Measurements from ENCODE around the gene ANO4. TPM values are rescaled to one million over a fixed set of nuclear protein-coding genes. Genes with fewer than 3 reads are reported as not detected.

Gene ANO4
- total and polyA plus RNA-seq, 9 donors = 1.8 to 13.1 (median 5.6) TPM

- TF ChIP-seq CTCF (IDR thresholded peaks at IDR 0.05) (no peak), POLR2A (IDR thresholded peaks at IDR 0.05) (no peak), EP300 (IDR thresholded peaks at IDR 0.05) (no peak)
Measured at GRCh38 chr12:100877776-100878175, 83.2 kb downstream of the ANO4 start.

GRCh38 chr12:100895192-100895591, 100.6 kb downstream of the ANO4 start:
- H3K4me3 ChIP-seq = no peak overlapping the region
- DNase-seq = no peak
- WGBS, 3 donors = 59 to 64% (median 60%) methylated on average over 2 of the region's 2 CpGs
- no peaks in the 10 kb centered on the region for H3K27me3 ChIP-seq
- H3K9me3 ChIP-seq = no peaks in the 10 kb centered on the region
- no peak overlapping the region for H3K27ac ChIP-seq
- intact Hi-C loops (cut with DNase I) = no loop called here
- H3K4me1 ChIP-seq (ENCODE audit: insufficient read depth) = no peaks in the 10 kb centered on the region
- no peak for TF ChIP-seq CTCF (IDR thresholded peaks at IDR 0.05)
- TF ChIP-seq POLR2A (IDR thresholded peaks at IDR 0.05) = no peak
- TF ChIP-seq EP300 (IDR thresholded peaks at IDR 0.05) = no peak
- no peaks in the 10 kb centered on the region for H3K36me3 ChIP-seq

More at GRCh38 chr12:100877776-100878175, 83.2 kb downstream of the ANO4 start:
- H3K4me3 ChIP-seq = no peak overlapping the region
- H3K27ac ChIP-seq = no peak overlapping the region
- H3K36me3 ChIP-seq = no peaks in the 10 kb centered on the region
- intact Hi-C loops (cut with DNase I) = no loop called here
- no peaks in the 10 kb centered on the region for H3K4me1 ChIP-seq (ENCODE audit: insufficient read depth)
- H3K27me3 ChIP-seq = no peaks in the 10 kb centered on the region
- DNase-seq = no peak
- WGBS, 3 donors = 55 to 63% (median 61%) methylated on average over 2 of the region's 2 CpGs
- no peaks in the 10 kb centered on the region for H3K9me3 ChIP-seq

- intact Hi-C loops (cut with DNase I) = no loop called here
- H3K4me3 ChIP-seq = no peak overlapping the region
- TF ChIP-seq CTCF (IDR thresholded peaks at IDR 0.05) (no peak), EP300 (IDR thresholded peaks at IDR 0.05) (no peak), POLR2A (IDR thresholded peaks at IDR 0.05) (no peak)
- H3K4me1 ChIP-seq (ENCODE audit: insufficient read depth) = no peaks in the 10 kb centered on the region
- no peaks in the 10 kb centered on the region for H3K36me3 ChIP-seq
- H3K27ac ChIP-seq = no peak overlapping the region
- H3K27me3 ChIP-seq = no peaks in the 10 kb centered on the region
- 83 to 91% (median 90%) methylated on average over 5 of the region's 5 CpGs for WGBS, 3 donors
- DNase-seq = no peak
- H3K9me3 ChIP-seq = no peaks in the 10 kb centered on the region
Measured at GRCh38 chr12:100896192-100896591, 101.6 kb downstream of the ANO4 start.

GRCh38 chr12:100897240-100897639, 102.7 kb downstream of the ANO4 start:
- Histone ChIP-seq H3K27ac (no peak overlapping the region), H3K4me3 (no peak overlapping the region), H3K27me3 (no peaks in the 10 kb centered on the region), H3K4me1 (ENCODE audit: insufficient read depth) (no peaks in the 10 kb centered on the region), H3K9me3 (no peaks in the 10 kb centered on the region), H3K36me3 (no peaks in the 10 kb centered on the region)
- DNase-seq = no peak
- 75 to 81% (median 79%) methylated on average over 5 of the region's 5 CpGs for WGBS, 3 donors
- TF ChIP-seq POLR2A (IDR thresholded peaks at IDR 0.05) (no peak), CTCF (IDR thresholded peaks at IDR 0.05) (no peak), EP300 (IDR thresholded peaks at IDR 0.05) (no peak)
- intact Hi-C loops (cut with DNase I) = no loop called here

All from ovary (tissue), 9 donors.